HG03095 (cell line): ENCODE data around the gene XPO5.
"Not testable (repeated sequence)": the region's sequence is repeated elsewhere in the genome, so short reads cannot be mapped to it uniquely, and the experiment has no call there.

Experiments used
- ATAC-seq: cut with Tn5 transposase; IDR thresholded peaks from one replicate; pipeline ENCODE4 v1.9.1; 2021; ENCODE audit warnings: moderate library complexity; ENCODE audit not compliant: unreplicated experiment

XPO5 gene

GRCh38 chr6:43498291-43498690 lies 77.5 kb downstream of the XPO5 start:
- not testable (repeated sequence) for ATAC-seq

GRCh38 chr6:43497689-43498088 lies 78.1 kb downstream of the XPO5 start:
- ATAC-seq, result no peak

- no peak for ATAC-seq
Measured at GRCh38 chr6:43497129-43497396, 78.8 kb downstream of the XPO5 start.

- no peak for ATAC-seq
Measured at GRCh38 chr6:43496370-43497128, 79.3 kb downstream of the XPO5 start.

GRCh38 chr6:43495409-43495941 lies 80.4 kb downstream of the XPO5 start:
- no peak for ATAC-seq

- ATAC-seq, result no peak
Measured at GRCh38 chr6:43494766-43495165, 81.1 kb downstream of the XPO5 start.

- ATAC-seq, result no peak
Measured at GRCh38 chr6:43494321-43494720, 81.5 kb downstream of the XPO5 start.

GRCh38 chr6:43493833-43494232 lies 82.0 kb downstream of the XPO5 start:
- ATAC-seq, result no peak

GRCh38 chr6:43493230-43493629 lies 82.6 kb downstream of the XPO5 start:
- ATAC-seq, result no peak

GRCh38 chr6:43492673-43493072 lies 83.2 kb downstream of the XPO5 start:
- ATAC-seq, result no peak

GRCh38 chr6:43491750-43492661 lies 83.8 kb downstream of the XPO5 start:
- ATAC-seq, result no peak

GRCh38 chr6:43490523-43490939 lies 85.3 kb downstream of the XPO5 start:
- ATAC-seq, result no peak

GRCh38 chr6:43489277-43490072 lies 86.4 kb downstream of the XPO5 start:
- no peak for ATAC-seq

GRCh38 chr6:43488667-43489276 lies 87.1 kb downstream of the XPO5 start:
- no peak for ATAC-seq

GRCh38 chr6:43481591-43482236 lies 94.1 kb downstream of the XPO5 start:
- ATAC-seq, result no peak

- no peak for ATAC-seq
Measured at GRCh38 chr6:43481075-43481474, 94.8 kb downstream of the XPO5 start.

- ATAC-seq, result no peak
Measured at GRCh38 chr6:43478008-43478372, 97.8 kb downstream of the XPO5 start.

- peak; percentile 94 for ATAC-seq
Measured at GRCh38 chr6:43477235-43478007, 98.4 kb downstream of the XPO5 start, which contains the start of gene TJAP1. Gene TJAP1, plus strand, starts transcription at chr6:43477570. Its CDS starts 21,432 bp downstream, at chr6:43499002.

GRCh38 chr6:43476746-43477145 lies 99.1 kb downstream of the XPO5 start:
- no peak for ATAC-seq
